Activated CD4-positive, alpha-beta memory T cell treated with anti-CD3 and anti-CD28 coated beads, Interleukin-2, amount 10 ng/mL, durations not matched to agents 7 days and 5 days (primary cell): ENCODE data around the gene PNLIPRP2. TPM values are rescaled to one million over a fixed set of nuclear protein-coding genes. Genes with fewer than 3 reads are reported as not detected.

ENCODE experiments used
- total RNA-seq, 2 experiments: library from RNA; stranded (reverse); gene quantifications; one replicate each; pipeline ENCODE4 v1.2.3, GENCODE V29; 2021

The PNLIPRP2 gene
- total RNA-seq, 2 experiments from 2014 or later: not detected

Other genes with a start within 250 kb of the PNLIPRP2 start
- gene PNLIPRP3, start 193.1 kb upstream of the PNLIPRP2 start, total RNA-seq: not detected
- not detected for gene PNLIP, start 75.0 kb upstream of the PNLIPRP2 start, total RNA-seq
- gene PNLIPRP1, start 30.0 kb upstream of the PNLIPRP2 start, total RNA-seq: not detected
- gene HSPA12A, start 121.6 kb downstream of the PNLIPRP2 start, total RNA-seq: under 1 TPM; 0.05 to 0.18 TPM
- gene ENO4, start 228.5 kb downstream of the PNLIPRP2 start, total RNA-seq: not detected